HG03280 (cell line): ENCODE measurements around the gene MRPS26.
"Not testable (repeated sequence)": the region's sequence is repeated elsewhere in the genome, so short reads cannot be mapped to it uniquely, and the experiment has no call there.

ENCODE experiments used
- ATAC-seq: cut with Tn5 transposase; IDR thresholded peaks from one replicate; pipeline ENCODE4 v1.9.1; 2021; ENCODE audit warnings: mild to moderate bottlenecking, moderate library complexity; ENCODE audit not compliant: unreplicated experiment

MRPS26 gene

GRCh38 chr20:3045816-3046676 is at the start of gene MRPS26:
MRPS26 (plus strand) TSS chr20:3046052; CDS start chr20:3046069, 17 bp downstream.
- ATAC-seq = peak; percentile 90

GRCh38 chr20:2998728-2999127 is 47.1 kb upstream of the MRPS26 start:
- no peak for ATAC-seq

GRCh38 chr20:3000852-3001523 is 44.9 kb upstream of the MRPS26 start:
- ATAC-seq = no peak

- ATAC-seq = no peak
Measured at GRCh38 chr20:3003416-3003815, 42.4 kb upstream of the MRPS26 start.

- no peak for ATAC-seq
Measured at GRCh38 chr20:3010985-3011723, 34.7 kb upstream of the MRPS26 start.

GRCh38 chr20:3011752-3012151 is 34.1 kb upstream of the MRPS26 start:
- ATAC-seq = no peak

- no peak for ATAC-seq
Measured at GRCh38 chr20:3013771-3014170, 32.1 kb upstream of the MRPS26 start.

- ATAC-seq = no peak
Measured at GRCh38 chr20:3014179-3014578, 31.7 kb upstream of the MRPS26 start.

- no peak for ATAC-seq
Measured at GRCh38 chr20:3014662-3015061, 31.2 kb upstream of the MRPS26 start.

- not testable (repeated sequence) for ATAC-seq
Measured at GRCh38 chr20:3015302-3015701, 30.6 kb upstream of the MRPS26 start.

- no peak for ATAC-seq
Measured at GRCh38 chr20:3021327-3021726, 24.5 kb upstream of the MRPS26 start.

GRCh38 chr20:3021777-3022176 is 24.1 kb upstream of the MRPS26 start:
- no peak for ATAC-seq

- not testable (repeated sequence) for ATAC-seq
Measured at GRCh38 chr20:3022559-3023490, 23.0 kb upstream of the MRPS26 start.

GRCh38 chr20:3027987-3028386 is 17.9 kb upstream of the MRPS26 start:
- no peak for ATAC-seq

GRCh38 chr20:3031524-3032147 is 14.2 kb upstream of the MRPS26 start:
- no peak for ATAC-seq

GRCh38 chr20:3032624-3033023 is 13.2 kb upstream of the MRPS26 start:
- ATAC-seq = no peak

GRCh38 chr20:3037654-3038053 is 8.2 kb upstream of the MRPS26 start:
- ATAC-seq = no peak

GRCh38 chr20:3038454-3038853 is 7.4 kb upstream of the MRPS26 start:
- ATAC-seq = no peak

GRCh38 chr20:3039426-3039825 is 6.4 kb upstream of the MRPS26 start:
- no peak for ATAC-seq

GRCh38 chr20:3040086-3040485 is 5.8 kb upstream of the MRPS26 start:
- ATAC-seq = no peak
